SU-DHL-6 (cell line): ENCODE measurements around the gene HOXC6.

Experiments
- H2AFZ ChIP-seq: fragments of 200-600 bp; sonication (generic); 2 replicates; pipeline ENCODE4 v1.6.1; 2014; ENCODE audit warnings: low read depth, mild to moderate bottlenecking, moderate library complexity, mixed read lengths, antibody characterized with exemption, low read length; ENCODE audit not compliant: severe bottlenecking
- H3F3A ChIP-seq: fragments of 200-600 bp; shearing (Covaris generic); 2 replicates; pipeline ENCODE4 v1.6.0; 2016; ENCODE audit warnings: antibody characterized with exemption, mild to moderate bottlenecking; ENCODE audit not compliant: insufficient read depth
- H3K27ac ChIP-seq: fragments of 200-600 bp; sonication (generic); 2 replicates; pipeline ENCODE4 v1.5.1; 2016; ENCODE audit warnings: low read depth, mild to moderate bottlenecking, low read length, moderate library complexity, mixed read lengths
- H3K27me3 ChIP-seq: fragments of 200-600 bp; sonication (generic), shearing (Covaris generic); 2 replicates; pipeline ENCODE4 v1.6.0; 2014; ENCODE audit warnings: mild to moderate bottlenecking, low read length
- H3K36me3 ChIP-seq: fragments of 200-600 bp; sonication (generic); 2 replicates; pipeline ENCODE4 v1.6.1; 2014; ENCODE audit warnings: mild to moderate bottlenecking, low read length, mixed read lengths
- H3K4me2 ChIP-seq: fragments of 300-600, 200-600 bp; shearing (Covaris generic), sonication (generic); 2 replicates; pipeline ENCODE4 v1.6.0; 2014; ENCODE audit warnings: low read length, low read depth, mild to moderate bottlenecking; ENCODE audit not compliant: poor library complexity, severe bottlenecking
- H3K4me3 ChIP-seq: fragments of 200-600 bp; sonication (generic); 2 replicates; pipeline ENCODE4 v1.5.1; 2014; ENCODE audit warnings: antibody characterized with exemption, low read length, mild to moderate bottlenecking, mixed read lengths; ENCODE audit not compliant: insufficient read depth, poor library complexity, severe bottlenecking
- H3K79me2 ChIP-seq: fragments of 200-600 bp; sonication (generic); 2 replicates; pipeline ENCODE4 v1.6.1; 2014; ENCODE audit warnings: mild to moderate bottlenecking, low read length, moderate library complexity; ENCODE audit not compliant: insufficient read depth
- H3K9ac ChIP-seq: fragments of 200-600 bp; sonication (generic); 2 replicates; pipeline ENCODE4 v1.7.0; 2014; ENCODE audit warnings: mild to moderate bottlenecking, low read length
- H3K9me2 ChIP-seq: fragments of 200-600 bp; sonication (generic); replicated peaks from 2 replicates; pipeline ENCODE4 v1.6.1; 2014; ENCODE audit warnings: low read length; ENCODE audit not compliant: insufficient read depth
- H3K9me3 ChIP-seq: fragments of 200-600 bp; sonication (generic); 2 replicates; pipeline ENCODE4 v1.6.1; 2014; ENCODE audit warnings: low read length, mixed read lengths; ENCODE audit not compliant: insufficient read depth
- H4K20me1 ChIP-seq: fragments of 200-600 bp; sonication (generic); 2 replicates; pipeline ENCODE4 v1.6.1; 2014; ENCODE audit warnings: low read depth, mild to moderate bottlenecking, antibody characterized with exemption, low read length, moderate library complexity, mixed read lengths
- CTCF ChIP-seq: fragments of 200-600 bp; sonication (generic); IDR thresholded peaks from one replicate; pipeline ENCODE4 v1.5.1; 2017; ENCODE audit warnings: antibody characterized with exemption, mild to moderate bottlenecking, low read length, moderate library complexity; ENCODE audit not compliant: insufficient read depth, poor library complexity, severe bottlenecking
- EZH2phosphoT487 ChIP-seq: fragments of 200-600 bp; sonication (generic), shearing (Covaris generic); conservative IDR thresholded peaks from 2 replicates; pipeline ENCODE4 v1.6.1; 2018; ENCODE audit warnings: mild to moderate bottlenecking, antibody characterized with exemption, low read length, moderate library complexity, mixed read lengths

Gene HOXC6

GRCh38 chr12:53980802-53981496 is 47.3 kb upstream of the HOXC6 start:
- no peaks in the 10 kb centered on the region for H3K36me3 ChIP-seq
- H3K9me2 ChIP-seq: no peaks in the 10 kb centered on the region
- no peak overlapping the region for H3K9ac ChIP-seq
- H4K20me1 ChIP-seq: no peaks in the 10 kb centered on the region
- H2AFZ ChIP-seq: no peak overlapping the region
- 0 out of 2 replicates have a peak, but pooled peaks have one; percentile 80 for TF ChIP-seq EZH2phosphoT487
- no peak for TF ChIP-seq CTCF
- no peaks in the 10 kb centered on the region for H3F3A ChIP-seq
- no peak overlapping the region for H3K4me2 ChIP-seq
- H3K4me3 ChIP-seq: no peak overlapping the region
- no peaks in the 10 kb centered on the region for H3K9me3 ChIP-seq
- no peaks in the 10 kb centered on the region for H3K79me2 ChIP-seq
- H3K27ac ChIP-seq: no peak overlapping the region
- H3K27me3 ChIP-seq: no peaks in the 10 kb centered on the region

GRCh38 chr12:53981634-53982565 is 46.3 kb upstream of the HOXC6 start:
- no peak overlapping the region for H3K27ac ChIP-seq

More at GRCh38 chr12:53981634-53982565, 46.3 kb upstream of the HOXC6 start:
- Histone ChIP-seq H3K9ac (no peak overlapping the region), H4K20me1 (no peaks in the 10 kb centered on the region), H3F3A (no peaks in the 10 kb centered on the region), H3K79me2 (no peaks in the 10 kb centered on the region), H3K4me2 (no peak overlapping the region), H3K36me3 (no peaks in the 10 kb centered on the region), H3K9me3 (no peaks in the 10 kb centered on the region), H2AFZ (no peak overlapping the region), H3K4me3 (no peak overlapping the region), H3K27me3 (no peaks in the 10 kb centered on the region), H3K9me2 (no peaks in the 10 kb centered on the region)
- no peak for TF ChIP-seq CTCF
- TF ChIP-seq EZH2phosphoT487: no peak
